Ovary (tissue), 9 donors: ENCODE data around the gene WNT6. TPM values are rescaled to one million over a fixed set of nuclear protein-coding genes. Genes with fewer than 3 reads are reported as not detected.

Experiments
- DNase-seq, 5 donors: peaks; one replicate each; pipeline ENCODE4 v3.0.0-alpha.2; 2019 to 2020
- H3K27ac ChIP-seq, 2 donors: fragments of 200-600 bp; one replicate each; pipeline versions ENCODE4 v1.5.1 to v1.8.0; 2019 to 2022
- H3K27me3 ChIP-seq: fragments of 200-600 bp; one replicate; pipeline ENCODE4 v1.8.0; 2022
- H3K36me3 ChIP-seq: fragments of 200-600 bp; sonication (generic); one replicate; pipeline ENCODE4 v1.5.1; 2019
- H3K4me1 ChIP-seq: one replicate; pipeline ENCODE4 v1.8.1; 2013; ENCODE audit warnings: mild to moderate bottlenecking, moderate library complexity; ENCODE audit not compliant: insufficient read depth
- H3K4me3 ChIP-seq: fragments of 200-600 bp; sonication (generic); one replicate; pipeline ENCODE4 v1.5.1; 2017
- H3K9me3 ChIP-seq, 2 donors: fragments of 200-600 bp in 1 of 2; sonication (generic) in 1 of 2; one replicate each; pipeline versions ENCODE4 v1.5.1 to v1.8.1; 2013 to 2019; ENCODE audit warnings: mild to moderate bottlenecking in 1 of 2, moderate library complexity in 1 of 2
- CTCF ChIP-seq, 3 donors: fragments of 450-650 bp in 2 of 3; fragments of 200-600 bp in 1 of 3; IDR thresholded peaks; one replicate each; pipeline versions ENCODE4 v1.5.1 to v1.8.0; 2016 to 2022; ENCODE audit warnings: antibody characterized with exemption in 3 of 3, mild to moderate bottlenecking in 1 of 3
- EP300 ChIP-seq: sonication (generic); formaldehyde crosslinking; IDR thresholded peaks from one replicate; pipeline ENCODE4 v1.6.1; 2017; ENCODE audit warnings: antibody characterized with exemption
- POLR2A ChIP-seq: fragments of 450-650 bp; IDR thresholded peaks from one replicate; pipeline ENCODE4 v1.6.1; 2017; ENCODE audit warnings: antibody characterized with exemption, mild to moderate bottlenecking, moderate library complexity
- WGBS, 3 donors: extraction: QIAGEN DNeasy Blood & Tissue Kit in 1 of 3; methylation state at CpG; one replicate each; pipeline versions ENCODE4 v1.1.5 to v1.1.7; 2013 to 2017; 5-methylcytosine and 5-hydroxymethylcytosine counted together
- intact Hi-C, 4 donors: fragments of 100-400 bp; cut with DNase I; formaldehyde crosslinking; loops; one replicate each; pipeline versions ENCODE4 v1.11.0 to v1.15.1; 2022 to 2023
- microRNA-seq, 3 donors: library from miRNA; unstranded; fragments of <30 nt; microRNA quantifications; one replicate each; pipeline versions ENCODE4 to v1.2.0, GENCODE V29; 2019 to 2020
- polyA plus RNA-seq, 2 donors: library from polyadenylated mRNA; stranded (reverse); fragments of 200-250 nt in 1 of 2; fragments of 350-450 nt in 1 of 2; fragmentation: Illumina TruSeq in 1 of 2; extraction: RNeasy Lipid Tissue Mini Kit (QIAGEN cat#74804) in 1 of 2; gene quantifications; one replicate each; pipeline ENCODE4 v1.2.3, GENCODE V29; 2013 to 2014
- small RNA-seq: library from RNA; depleted of rRNA; stranded (forward); fragments of <200 nt; gene quantifications from one replicate; pipeline ENCODE3, GENCODE V24; 2016
- total RNA-seq, 7 donors: library from RNA; depleted of rRNA in 2 of 7; stranded (reverse); fragments of >200 nt in 2 of 7; fragmentation: NEBNext Ultra II Directional in 3 of 7; extraction: Animal tissue kit (Norgen Biotek cat#: 25700) in 3 of 7; gene quantifications; one replicate each; pipeline versions ENCODE4 v1.1.0 to v1.2.4, GENCODE V29; 2016 to 2023
- donor health status: DM: no; HTN: no; CAD: no; lungs with moderate emphysema.
- donor health status: DM: no; HTN: no; CAD: no.
- donor health status: Bipolar disorder and iron deficiency.
- donor health status: DM: yes; HTN: yes; CAD: no.
- donor health status: DM: no; HTN: no; CAD: no.
- donor health status: DM: yes; HTN: yes; CAD: no.

Gene WNT6
- total and polyA plus RNA-seq, 9 donors, result 0.13 to 4.5 (median 2.0) TPM

- no peaks in the 10 kb centered on the region for H3K36me3 ChIP-seq
- intact Hi-C loops, result no loop called here
- TF ChIP-seq POLR2A, result no peak
- TF ChIP-seq EP300, result no peak
- TF ChIP-seq CTCF (IDR thresholded peaks at IDR 0.05), result no peak
- no peaks in the 10 kb centered on the region for H3K27me3 ChIP-seq
- no peak for DNase-seq
- H3K9me3 ChIP-seq, result no peaks in the 10 kb centered on the region
- H3K27ac ChIP-seq, result no peak overlapping the region
- H3K4me1 ChIP-seq, result no peaks in the 10 kb centered on the region
- WGBS, 3 donors, result 82 to 93% (median 90%) methylated on average over 1 of the region's 1 CpG
- H3K4me3 ChIP-seq, result no peak overlapping the region
Measured at GRCh38 chr2:218920504-218920903, 60.9 kb downstream of the WNT6 start.

Small RNA genes within 50 kb of the gene (microRNA-seq; reads per million reads assigned to microRNA genes)
- gene MIR9500, result 0 reads per million in 3 donors

Small RNA genes within 50 kb of the gene (small RNA-seq; reads per million reads assigned to genes)
- not detected for gene RNU6-642P

Other genes starting within 250 kb of the WNT6 start
- gene ZNF142, start 200.2 kb upstream of the WNT6 start, total RNA-seq, result 10 to 100 TPM; 10.9 to 33.9 (median 24.0) TPM
- 1 to 10 TPM; 7.0 to 8.2 TPM for gene ZNF142, start 200.2 kb upstream of the WNT6 start, polyA plus RNA-seq
- 10 to 100 TPM; 14.7 to 45.2 (median 35.0) TPM for gene BCS1L, start 200.1 kb upstream of the WNT6 start, total RNA-seq
- 10 to 100 TPM; 31.5 to 34.4 TPM for gene BCS1L, start 200.1 kb upstream of the WNT6 start, polyA plus RNA-seq
- 10 to 100 TPM; 11.7 to 38.6 (median 25.7) TPM for gene RNF25, start 187.8 kb upstream of the WNT6 start, total RNA-seq
- gene RNF25, start 187.8 kb upstream of the WNT6 start, polyA plus RNA-seq, result 10 to 100 TPM; 26.5 to 45.9 TPM
- gene STK36, start 187.7 kb upstream of the WNT6 start, total RNA-seq, result 10 to 100 TPM; 26.8 to 93.2 (median 39.1) TPM
- gene STK36, start 187.7 kb upstream of the WNT6 start, polyA plus RNA-seq, result 10 to 100 TPM; 28.7 to 38.5 TPM
- 10 to 100 TPM; 12.4 to 19.6 (median 17.6) TPM for gene TTLL4, start 149.0 kb upstream of the WNT6 start, total RNA-seq
- 10 to 100 TPM in 1 of 2 donors, 1 to 10 TPM in 1; 6.9 to 17.2 TPM for gene TTLL4, start 149.0 kb upstream of the WNT6 start, polyA plus RNA-seq
- gene CYP27A1, start 77.7 kb upstream of the WNT6 start, total RNA-seq, result 10 to 100 TPM; 22.0 to 59.5 (median 34.4) TPM
- gene CYP27A1, start 77.7 kb upstream of the WNT6 start, polyA plus RNA-seq, result 10 to 100 TPM; 30.0 to 39.0 TPM
- under 1 TPM in 2 of 7 donors, not detected in 5; 0.11 to 0.32 TPM for gene PRKAG3, start 28.0 kb upstream of the WNT6 start, total RNA-seq
- not detected for gene PRKAG3, start 28.0 kb upstream of the WNT6 start, polyA plus RNA-seq
- 10 to 100 TPM in 1 of 7 donors, 1 to 10 TPM in 1, under 1 TPM in 1, not detected in 4; 0.27 to 12.4 (median 1.6) TPM for gene WNT10A, start 21.0 kb downstream of the WNT6 start, total RNA-seq
- gene WNT10A, start 21.0 kb downstream of the WNT6 start, polyA plus RNA-seq, result under 1 TPM; 0.04 to 0.13 TPM
- gene CDK5R2, start 99.9 kb downstream of the WNT6 start, total RNA-seq, result not detected
- not detected for gene CDK5R2, start 99.9 kb downstream of the WNT6 start, polyA plus RNA-seq
- under 1 TPM in 2 of 7 donors, not detected in 5; 0.11 to 0.13 TPM for gene FEV, start 125.4 kb downstream of the WNT6 start, total RNA-seq
- gene FEV, start 125.4 kb downstream of the WNT6 start, polyA plus RNA-seq, result not detected
- gene CRYBA2, start 133.6 kb downstream of the WNT6 start, total RNA-seq, result not detected
- gene CRYBA2, start 133.6 kb downstream of the WNT6 start, polyA plus RNA-seq, result not detected
- 10 to 100 TPM in 1 of 7 donors, 1 to 10 TPM in 1, under 1 TPM in 3, not detected in 2; 0.82 to 19.6 (median 0.95) TPM for gene CFAP65, start 181.7 kb downstream of the WNT6 start, total RNA-seq
- gene CFAP65, start 181.7 kb downstream of the WNT6 start, polyA plus RNA-seq, result under 1 TPM in 1 of 2 donors, not detected in 1; 0.04 TPM
- under 1 TPM in 3 of 7 donors, not detected in 4; 0.15 to 0.80 (median 0.36) TPM for gene IHH, start 201.1 kb downstream of the WNT6 start, total RNA-seq
- 1 to 10 TPM in 1 of 2 donors, under 1 TPM in 1; 0.12 to 1.6 TPM for gene IHH, start 201.1 kb downstream of the WNT6 start, polyA plus RNA-seq